ENCODE measurements around the gene PPP2R1B. TPM values are rescaled to one million over a fixed set of nuclear protein-coding genes. Genes with fewer than 3 reads are reported as not detected.

Gene PPP2R1B
- total RNA-seq, 1 experiment from 2014 or later, result 105 TPM

DNA sequence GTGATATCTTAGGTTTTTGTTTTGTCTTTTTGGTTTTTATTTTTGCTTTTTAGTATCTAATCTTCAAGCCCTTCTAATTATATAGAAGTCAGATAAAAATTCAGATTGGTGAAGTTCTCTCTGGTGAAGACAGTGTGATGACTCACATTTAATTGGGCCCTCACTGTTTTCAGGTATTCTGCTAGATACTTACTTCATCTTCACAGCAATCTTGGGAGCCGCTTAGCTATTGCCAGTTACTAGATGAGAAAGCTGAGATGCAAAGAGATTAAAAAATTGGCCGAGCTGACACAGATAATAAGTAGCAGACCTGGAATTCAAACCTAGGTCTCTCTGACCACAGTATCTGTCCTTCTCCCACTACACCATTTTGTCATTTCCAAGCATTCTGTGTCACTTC is 75.0 kb downstream of the PPP2R1B start:
- no peak overlapping the region for H3K4me3 Mint-ChIP-seq
- no peaks in the 10 kb centered on the region; a peak in 1 of 7 replicates for H3K36me3 Mint-ChIP-seq (ENCODE audit: insufficient read depth in 1 of 3, low read depth in 3 of 3)
- no peaks in the 10 kb centered on the region for H3K9me3 Mint-ChIP-seq
- H3K23ac ChIP-seq (ENCODE audit: insufficient read length, low read depth, low read length), result no peak overlapping the region
- no peak overlapping the region for H2BK12ac ChIP-seq (ENCODE audit: insufficient read length, low read depth, low read length)
- H3K27me3 Mint-ChIP-seq (ENCODE audit: low read depth), result no peaks in the 10 kb centered on the region
- no peak overlapping the region for H2AK5ac ChIP-seq (ENCODE audit: insufficient read length, low read length)
- no peak overlapping the region for H2BK120ac ChIP-seq (ENCODE audit: low read depth, low read length, poor library complexity, severe bottlenecking)
- no peaks in the 10 kb centered on the region for H3K79me2 ChIP-seq (ENCODE audit: insufficient read depth, low read length)
- no peaks in the 10 kb centered on the region for H4K20me1 ChIP-seq (ENCODE audit: control insufficient read depth, insufficient read depth, insufficient read length)
- H3K9ac ChIP-seq (ENCODE audit: extremely low read depth, insufficient read length, low read length), result no peak overlapping the region
- TF ChIP-seq, protein P1, sequence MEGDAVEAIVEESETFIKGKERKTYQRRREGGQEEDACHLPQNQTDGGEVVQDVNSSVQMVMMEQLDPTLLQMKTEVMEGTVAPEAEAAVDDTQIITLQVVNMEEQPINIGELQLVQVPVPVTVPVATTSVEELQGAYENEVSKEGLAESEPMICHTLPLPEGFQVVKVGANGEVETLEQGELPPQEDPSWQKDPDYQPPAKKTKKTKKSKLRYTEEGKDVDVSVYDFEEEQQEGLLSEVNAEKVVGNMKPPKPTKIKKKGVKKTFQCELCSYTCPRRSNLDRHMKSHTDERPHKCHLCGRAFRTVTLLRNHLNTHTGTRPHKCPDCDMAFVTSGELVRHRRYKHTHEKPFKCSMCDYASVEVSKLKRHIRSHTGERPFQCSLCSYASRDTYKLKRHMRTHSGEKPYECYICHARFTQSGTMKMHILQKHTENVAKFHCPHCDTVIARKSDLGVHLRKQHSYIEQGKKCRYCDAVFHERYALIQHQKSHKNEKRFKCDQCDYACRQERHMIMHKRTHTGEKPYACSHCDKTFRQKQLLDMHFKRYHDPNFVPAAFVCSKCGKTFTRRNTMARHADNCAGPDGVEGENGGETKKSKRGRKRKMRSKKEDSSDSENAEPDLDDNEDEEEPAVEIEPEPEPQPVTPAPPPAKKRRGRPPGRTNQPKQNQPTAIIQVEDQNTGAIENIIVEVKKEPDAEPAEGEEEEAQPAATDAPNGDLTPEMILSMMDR (conservative IDR thresholded peaks at IDR 0.05), result no peak
- WGBS (ENCODE audit: extremely low coverage, insufficient read length, low lambda C conversion rate), result no CpG with 5 or more reads among the region's 2 CpGs
- no peak overlapping the region for H2AFZ ChIP-seq (ENCODE audit: low read length)
- no peak overlapping the region for H3K27ac Mint-ChIP-seq
- H3K14ac ChIP-seq (ENCODE audit: insufficient read depth, low read length), result no peak overlapping the region
- no peak overlapping the region for H3K4me2 ChIP-seq (ENCODE audit: insufficient read depth, insufficient read length, low read length)
- no peak overlapping the region for H4K91ac ChIP-seq (ENCODE audit: insufficient read length, low read depth, low read length)
- no peak for DNase-seq
- H4K8ac ChIP-seq (replicated peaks; ENCODE audit: insufficient read length, low read depth, low read length), result no peak overlapping the region
- H3K9me3 ChIP-seq (ENCODE audit: control insufficient read depth, low read depth, low read length), result no peaks in the 10 kb centered on the region
- peaks cover 4 to 6% of the 10 kb centered on the region in 2 experiments for H3K4me1 Mint-ChIP-seq
- no peak overlapping the region for H3K4ac ChIP-seq (ENCODE audit: low read depth, low read length)
- H3K23me2 ChIP-seq (ENCODE audit: insufficient read length, low read depth, low read length, poor library complexity, severe bottlenecking), result no peaks in the 10 kb centered on the region
- peaks cover 2% of the 10 kb centered on the region; the same call in 1 of the 2 replicates for H3K4me1 ChIP-seq (ENCODE audit: insufficient read depth, low read length)
- no peak overlapping the region for H3K18ac ChIP-seq (ENCODE audit: insufficient read length, low read depth, low read length)
- no peak overlapping the region for H3T11ph ChIP-seq (ENCODE audit: low read length)
- H3K27me3 ChIP-seq (ENCODE audit: insufficient read depth, low read length), result no peaks in the 10 kb centered on the region
- no peak overlapping the region for H2BK20ac ChIP-seq (ENCODE audit: low read depth, low read length, poor library complexity, severe bottlenecking)
- no peak overlapping the region for H3K56ac ChIP-seq (ENCODE audit: insufficient read length, low read depth, low read length)
- H2BK15ac ChIP-seq (ENCODE audit: low read depth, low read length), result no peak overlapping the region
- no peak overlapping the region for H2BK5ac ChIP-seq (ENCODE audit: insufficient read length, low read length)
- no peaks in the 10 kb centered on the region for H3K79me1 ChIP-seq (ENCODE audit: insufficient read depth, low read depth, low read length, poor library complexity, severe bottlenecking)
- no peak overlapping the region for H3K27ac ChIP-seq (ENCODE audit: insufficient read length, low read depth, low read length)
- no peak overlapping the region for H4K5ac ChIP-seq (ENCODE audit: insufficient read length, low read depth, low read length)
